ENCODE data around the gene AKAP1. TPM values are rescaled to one million over a fixed set of nuclear protein-coding genes. Genes with fewer than 3 reads are reported as not detected.

AKAP1 gene
- total and polyA plus RNA-seq, 9 of the 15 experiments (the other 6 are each of a cell fraction or from before 2014, with no cell fraction given), result 12.9 to 63.8 (median 36.4) TPM

GRCh38 chr17:57045868-57046704 lies 39.0 kb upstream of the AKAP1 start:
- DNase-seq (ENCODE audit: extremely low read depth in 1 of 4, low spot score in 3 of 4) (no peak), ATAC-seq (no peak), FAIRE-seq (no peak)
- Histone ChIP-seq H2AFZ (ENCODE audit: low read depth, low read length) (no peak overlapping the region), H3K4me2 (ENCODE audit: insufficient read depth, low read length) (no peak overlapping the region), H3K9me3 (replicated peaks; ENCODE audit: control insufficient read depth, insufficient read depth, low read depth, low read length) (no peaks in the 10 kb centered on the region), H3K9ac (ENCODE audit: insufficient read depth in 1 of 2, low read depth in 2 of 2, low read length in 2 of 2) (no peak overlapping the region), H4K20me1 (replicated peaks; ENCODE audit: control insufficient read depth, insufficient read depth, low read length) (no peaks in the 10 kb centered on the region), H3K79me2 (ENCODE audit: control insufficient read depth, insufficient read depth, low read length) (no peaks in the 10 kb centered on the region), H3K27ac (ENCODE audit: extremely low read depth, low read depth, low read length) (no peak overlapping the region), H3K4me3 (no peak overlapping the region), H3K9me1 (ENCODE audit: control insufficient read depth, insufficient read depth, low read length) (no peaks in the 10 kb centered on the region), H3K4me1 (replicated peaks in 1 of 2; ENCODE audit: control insufficient read depth in 2 of 2, insufficient read depth in 2 of 2, low read length in 2 of 2) (peaks cover 7 to 15% of the 10 kb centered on the region in 2 experiments; a peak in 3 of 5 replicates), H3K36me3 (ENCODE audit: control insufficient read depth, insufficient read depth, low read length) (no peaks in the 10 kb centered on the region), H3K27me3 (ENCODE audit: control insufficient read depth in 2 of 2, insufficient read depth in 2 of 2, low read length in 2 of 2) (no peaks in the 10 kb centered on the region)
- in situ Hi-C loops (cut with MboI), result no loop called here
- no peak for TF ChIP-seq ZNF76 (CRISPR knock-in tag; IDR thresholded peaks at IDR 0.05; ENCODE audit: borderline replicate concordance)
- no peak for TF ChIP-seq ZNF121 (CRISPR knock-in tag; conservative IDR thresholded peaks at IDR 0.05)
- no peak for TF ChIP-seq ZNF395 (CRISPR knock-in tag; IDR thresholded peaks at IDR 0.05)
- TF ChIP-seq U2AF2 (optimal IDR thresholded peaks at IDR 0.05; ENCODE audit: low read depth, low read length), result no peak
- no peak for TF ChIP-seq ILF3 (IDR thresholded peaks at IDR 0.05; ENCODE audit: borderline replicate concordance)
- TF ChIP-seq SMAD3 (CRISPR knock-in tag; conservative IDR thresholded peaks at IDR 0.05), result no peak
- no peak for TF ChIP-seq KHSRP (IDR thresholded peaks at IDR 0.05)
- TF ChIP-seq PHF21A (IDR thresholded peaks at IDR 0.05; ENCODE audit: borderline replicate concordance, low read depth), result no peak
- TF ChIP-seq ZNF583 (CRISPR knock-in tag; IDR thresholded peaks at IDR 0.05), result no peak
- TF ChIP-seq PCBP2 (IDR thresholded peaks at IDR 0.05; ENCODE audit: low read depth, low read length, poor library complexity, severe bottlenecking), result no peak
- no peak for TF ChIP-seq ZNF699 (CRISPR knock-in tag; IDR thresholded peaks at IDR 0.05; ENCODE audit: insufficient replicate concordance)
- TF ChIP-seq RBFOX2 (IDR thresholded peaks at IDR 0.05; ENCODE audit: low read depth, low read length), result no peak
- no peak for TF ChIP-seq ZNF263 (CRISPR knock-in tag; IDR thresholded peaks at IDR 0.05; ENCODE audit: borderline replicate concordance)
- TF ChIP-seq MTA3 (IDR thresholded peaks at IDR 0.05; ENCODE audit: borderline replicate concordance), result no peak
- TF ChIP-seq ZC3H4 (CRISPR knock-in tag; IDR thresholded peaks at IDR 0.05; ENCODE audit: borderline replicate concordance), result no peak
- no peak for TF ChIP-seq E2F1 (CRISPR knock-in tag; IDR thresholded peaks at IDR 0.05)
- intact Hi-C loops (cut with micrococcal nuclease), result no loop called here
- ChIA-PET POLR2A (interaction anchor here (1.6 kb wide), 1 partner anchor 8 kb away, joined by 5 read pairs; no protein-coding TSS in a partner anchor), CTCF (ENCODE audit: low intra/inter-chr PET ratio) (no interaction called here)
- 84% methylated on average over 52 of the region's 69 CpGs for WGBS (ENCODE audit: insufficient coverage, low coverage, missing lambda C conversion rate)
- no TSS peak for BruUV-seq (replicated peaks)

Data from K562 (cell line).